Prostate gland (tissue), 2 donors: ENCODE measurements around the gene PAXIP1.

ENCODE experiments used
- CTCF ChIP-seq, 4 experiments: fragments of 200-600 bp in 2 of 4; fragments of 450-650 bp in 2 of 4; sonication (generic) in 2 of 4; IDR thresholded peaks; 1 replicate in 3 of 4; 2 replicates in 1 of 4; pipeline ENCODE4 v1.5.1; 2016 to 2019; ENCODE audit warnings: antibody characterized with exemption in 4 of 4, mild to moderate bottlenecking in 2 of 4, moderate library complexity in 2 of 4
- POLR2A ChIP-seq: fragments of 450-650 bp; IDR thresholded peaks from one replicate; pipeline ENCODE4 v1.6.1; 2016; ENCODE audit warnings: antibody characterized with exemption, mild to moderate bottlenecking
- POLR2AphosphoS5 ChIP-seq: sonication (generic); formaldehyde crosslinking; IDR thresholded peaks from one replicate; pipeline ENCODE4 v1.6.1; 2017; ENCODE audit warnings: antibody characterized with exemption

DNA sequence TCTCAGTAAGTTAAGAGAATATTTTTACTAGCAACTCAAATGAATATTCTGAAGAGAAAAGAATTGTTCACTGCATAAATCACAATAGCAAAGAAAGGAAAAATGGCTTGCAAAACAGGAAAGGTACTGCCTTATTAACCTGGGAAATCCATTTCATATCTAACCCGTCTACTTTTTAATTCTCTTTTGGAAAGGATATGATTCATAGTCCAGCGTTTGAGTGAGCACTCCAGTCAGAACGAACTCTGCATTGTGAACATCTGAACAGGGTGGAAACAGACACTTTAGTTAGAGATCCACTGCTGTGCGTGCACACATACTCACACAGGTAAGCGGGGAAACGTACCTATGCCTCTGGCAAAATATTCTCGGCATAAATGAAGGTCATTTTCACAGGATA lies 56.8 kb downstream of the PAXIP1 start:
- TF ChIP-seq CTCF (IDR thresholded peaks at IDR 0.05): no peak
- TF ChIP-seq POLR2A: no peak
- no peak for TF ChIP-seq POLR2AphosphoS5
